Pons (tissue), 1 donor: ENCODE data around the gene MAGEA8.
"Not testable (repeated sequence)": the region's sequence is repeated elsewhere in the genome, so short reads cannot be mapped to it uniquely, and the experiment has no call there.

Experiments
- DNase-seq: peaks from one replicate; pipeline ENCODE4 v3.0.0-alpha.2; 2016; ENCODE audit warnings: low spot score

Gene MAGEA8

GRCh38 chrX:149881081-149881711 lies at the start of gene MAGEA8:
TSS of gene MAGEA8 (plus strand) at chrX:149881183. CDS start at chrX:149884273, 3,090 bp downstream.
- DNase-seq, result no peak

- no peak for DNase-seq
These were observed 49.5 kb upstream of the MAGEA8 start for GRCh38 chrX:149831473-149831872.

GRCh38 chrX:149836728-149837127 lies 44.3 kb upstream of the MAGEA8 start:
- not testable (repeated sequence) for DNase-seq

GRCh38 chrX:149837167-149837566 lies 43.8 kb upstream of the MAGEA8 start:
- DNase-seq, result no peak

GRCh38 chrX:149837639-149838038 lies 43.3 kb upstream of the MAGEA8 start:
- DNase-seq, result no peak

- no peak for DNase-seq
These were observed 39.1 kb upstream of the MAGEA8 start for GRCh38 chrX:149841929-149842328.

- DNase-seq, result no peak
These were observed 35.6 kb upstream of the MAGEA8 start for GRCh38 chrX:149845385-149845784.

GRCh38 chrX:149846789-149847188 lies 34.2 kb upstream of the MAGEA8 start:
- no peak for DNase-seq

GRCh38 chrX:149848855-149849254 lies 32.1 kb upstream of the MAGEA8 start:
- DNase-seq, result no peak

GRCh38 chrX:149849787-149850186 lies 31.2 kb upstream of the MAGEA8 start:
- no peak for DNase-seq

- DNase-seq, result no peak
These were observed 29.1 kb upstream of the MAGEA8 start for GRCh38 chrX:149851864-149852263.

- DNase-seq, result no peak
These were observed 27.1 kb upstream of the MAGEA8 start for GRCh38 chrX:149853925-149854324.

- no peak for DNase-seq
These were observed 22.4 kb upstream of the MAGEA8 start for GRCh38 chrX:149858592-149858991.

GRCh38 chrX:149860445-149860844 lies 20.5 kb upstream of the MAGEA8 start:
- DNase-seq, result no peak

- no peak for DNase-seq
These were observed 15.6 kb upstream of the MAGEA8 start for GRCh38 chrX:149865390-149865789.

GRCh38 chrX:149867488-149867887 lies 13.5 kb upstream of the MAGEA8 start:
- no peak for DNase-seq

- DNase-seq, result no peak
These were observed 10.1 kb upstream of the MAGEA8 start for GRCh38 chrX:149870840-149871239.

GRCh38 chrX:149871433-149871832 lies 9.6 kb upstream of the MAGEA8 start:
- no peak for DNase-seq

- DNase-seq, result no peak
These were observed 9.0 kb upstream of the MAGEA8 start for GRCh38 chrX:149871940-149872339.

GRCh38 chrX:149877157-149877556 lies 3.8 kb upstream of the MAGEA8 start:
- DNase-seq, result no peak

- no peak for DNase-seq
These were observed 3.3 kb upstream of the MAGEA8 start for GRCh38 chrX:149877636-149878035.

GRCh38 chrX:149890828-149891227 lies 9.8 kb downstream of the MAGEA8 start:
- not testable (repeated sequence) for DNase-seq

GRCh38 chrX:149898554-149898953 lies 17.6 kb downstream of the MAGEA8 start:
- DNase-seq, result no peak
